HepG2 (cell line): ENCODE data around the gene NDUFAF8. TPM values are rescaled to one million over a fixed set of nuclear protein-coding genes. Genes with fewer than 3 reads are reported as not detected.

Experiments
- HOXA7 ChIP-seq: sonication (generic); formaldehyde crosslinking; IDR thresholded peaks from 2 replicates; pipeline ENCODE4 v1.8.1; 2022; ENCODE audit warnings: mild to moderate bottlenecking, missing genetic modification reagents, moderate library complexity
- KAT2B ChIP-seq: fragments of 150-350 bp; IDR thresholded peaks from 2 replicates; pipeline ENCODE4 v1.6.1; 2014; ENCODE audit warnings: low read depth, low read length, borderline replicate concordance
- MEIS1 ChIP-seq: sonication (generic); formaldehyde crosslinking; IDR thresholded peaks from 2 replicates; pipeline ENCODE4 v1.9.0; 2021; ENCODE audit warnings: mild to moderate bottlenecking, missing genetic modification reagents, moderate library complexity, borderline replicate concordance
- MIXL1 ChIP-seq: IDR thresholded peaks from 2 replicates; pipeline ENCODE4 v1.6.1; 2016
- MYNN ChIP-seq: sonication (generic); formaldehyde crosslinking; IDR thresholded peaks from 2 replicates; pipeline ENCODE4 v1.4.0; 2020; ENCODE audit warnings: mild to moderate bottlenecking, low read depth, missing genetic modification reagents
- NFE2L1 ChIP-seq: sonication (generic); formaldehyde crosslinking; IDR thresholded peaks from 2 replicates; pipeline ENCODE4 v1.4.0; 2020; ENCODE audit warnings: missing genetic modification reagents, mild to moderate bottlenecking, borderline replicate concordance
- SOX13 ChIP-seq, 3 experiments: fragments of 450-650 bp in 1 of 3; sonication (generic) in 1 of 3; formaldehyde crosslinking in 1 of 3; IDR thresholded peaks in 2 of 3; conservative IDR thresholded peaks in 1 of 3; 2 replicates each; pipeline versions ENCODE4 v1.5.0 to v1.6.1; 2016 to 2020; ENCODE audit warnings: antibody characterized with exemption in 1 of 3, mild to moderate bottlenecking in 1 of 3, missing compliant biosample characterization in 1 of 3, missing genetic modification reagents in 1 of 3, moderate library complexity in 1 of 3
- XRCC5 ChIP-seq: fragments of 200-400 bp; formaldehyde crosslinking; optimal IDR thresholded peaks from 2 replicates; pipeline ENCODE3; 2017; ENCODE audit warnings: mild to moderate bottlenecking, low read length
- ZBTB3 ChIP-seq: sonication (generic); formaldehyde crosslinking; IDR thresholded peaks from 2 replicates; pipeline ENCODE4 v1.4.0; 2020; ENCODE audit warnings: low read depth, mild to moderate bottlenecking, moderate library complexity, missing genetic modification reagents, borderline replicate concordance
- ZEB1 ChIP-seq: IDR thresholded peaks from 2 replicates; pipeline ENCODE4 v1.6.1; 2012; ENCODE audit warnings: mild to moderate bottlenecking, low read depth, inconsistent platforms; ENCODE audit not compliant: insufficient replicate concordance
- ZFP82 ChIP-seq: sonication (generic); formaldehyde crosslinking; IDR thresholded peaks from 2 replicates; pipeline ENCODE4 v1.5.1; 2020; ENCODE audit warnings: mild to moderate bottlenecking, missing genetic modification reagents, borderline replicate concordance
- ZNF274 ChIP-seq: sonication (generic); formaldehyde crosslinking; IDR thresholded peaks from 2 replicates; pipeline ENCODE4 v1.5.1; 2020; ENCODE audit warnings: mild to moderate bottlenecking, missing genetic modification reagents
- ZNF33A ChIP-seq: sonication (generic); formaldehyde crosslinking; IDR thresholded peaks from 2 replicates; pipeline ENCODE4 v1.5.1; 2020; ENCODE audit warnings: missing genetic modification reagents, mild to moderate bottlenecking, moderate library complexity, borderline replicate concordance
- ZNF557 ChIP-seq: sonication (generic); formaldehyde crosslinking; IDR thresholded peaks from 2 replicates; pipeline ENCODE4 v1.4.0; 2020; ENCODE audit warnings: missing genetic modification reagents
- ZNF678 ChIP-seq: sonication (generic); formaldehyde crosslinking; IDR thresholded peaks from 2 replicates; pipeline ENCODE4 v1.4.0; 2020; ENCODE audit warnings: mild to moderate bottlenecking, missing genetic modification reagents
- polyA plus RNA-seq, 8 experiments: library from polyadenylated mRNA; depleted of rRNA in 3 of 8; stranded (reverse) in 7 of 8; unstranded in 1 of 8; fragments of >200 nt; fragmentation: Illumina TruSeq in 4 of 8; extraction: Trizol in 4 of 8; gene quantifications; 2 replicates each; pipeline versions ENCODE4 v1.2.1 to v1.2.3, GENCODE V29; 2011 to 2016; ENCODE audit warnings: low read depth in 4 of 8, missing spikeins in 1 of 8, mixed read lengths in 1 of 8; ENCODE audit not compliant: insufficient read depth in 1 of 8
- total RNA-seq, 5 experiments: library from RNA; depleted of rRNA; stranded (reverse); fragments of >200 nt; fragmentation: Illumina TruSeq; extraction: Trizol; gene quantifications; 2 replicates each; pipeline ENCODE4 v1.2.3, GENCODE V29; 2016; ENCODE audit warnings: low read depth in 1 of 5
- TF ChIP-seq, protein P1 (sequence below): sonication (generic); formaldehyde crosslinking; IDR thresholded peaks from 2 replicates; pipeline ENCODE4 v1.4.0; 2020; ENCODE audit warnings: missing genetic modification reagents
- TF ChIP-seq, protein P2 (sequence below): sonication (generic); formaldehyde crosslinking; IDR thresholded peaks from 2 replicates; pipeline ENCODE4 v1.4.0; 2020; ENCODE audit warnings: missing genetic modification reagents
- TF ChIP-seq, protein P3 (sequence below): IDR thresholded peaks from 2 replicates; pipeline ENCODE4 v1.6.1; 2016; ENCODE audit warnings: low read depth, missing genetic modification reagents, missing compliant biosample characterization

The NDUFAF8 gene
- total and polyA plus RNA-seq, 2 of the 13 experiments (the other 11 are each of a cell fraction or from before 2014, with no cell fraction given): 75.6 to 233 TPM

DNA sequence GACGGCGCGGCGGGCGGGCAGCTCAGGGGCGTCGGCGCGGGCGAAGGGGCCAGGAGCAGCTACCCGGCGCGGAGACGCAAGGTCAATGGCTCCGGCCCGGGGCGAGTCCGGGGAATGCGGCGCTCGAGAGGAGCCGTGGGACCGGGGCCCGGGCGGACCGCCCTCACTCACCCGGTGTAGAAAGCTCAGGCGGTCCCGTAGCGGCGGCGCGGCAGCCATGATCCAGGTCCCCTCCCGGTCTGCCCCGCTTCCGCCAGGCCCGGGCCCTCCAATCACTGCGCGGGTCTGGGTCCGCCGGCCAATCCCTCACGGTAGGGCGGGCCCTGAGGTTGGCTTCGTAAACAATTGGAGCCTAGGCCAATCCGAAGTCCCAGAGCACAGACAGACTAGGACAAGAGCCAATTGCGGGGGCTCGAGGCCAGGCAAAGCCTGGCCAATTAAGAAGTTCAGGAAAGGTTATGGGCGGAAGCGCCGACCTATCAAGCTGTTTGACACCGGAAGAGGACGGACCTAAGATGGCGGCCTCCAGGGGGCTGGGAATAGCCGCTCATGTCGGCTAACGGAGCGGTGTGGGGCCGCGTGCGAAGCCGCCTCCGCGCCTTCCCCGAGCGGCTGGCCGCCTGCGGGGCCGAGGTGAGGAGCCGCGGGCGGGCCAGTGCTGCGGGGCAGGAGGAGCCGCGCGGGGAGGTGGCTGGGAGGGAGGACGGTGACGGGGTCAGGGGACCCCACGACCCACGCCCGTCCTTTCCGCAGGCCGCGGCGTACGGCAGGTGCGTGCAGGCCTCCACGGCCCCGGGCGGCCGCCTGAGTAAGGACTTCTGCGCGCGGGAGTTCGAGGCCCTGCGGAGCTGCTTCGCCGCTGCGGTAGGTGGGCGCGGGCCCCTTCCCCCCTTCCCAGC, at the start of gene NDUFAF8, which contains the start of gene TEPSIN (continued):
- peak; percentile 59; the same call in 1 of the 2 replicates for TF ChIP-seq ZFP82 (CRISPR knock-in tag)
- no peak; the same call in 1 of the 2 replicates for TF ChIP-seq MEIS1 (CRISPR knock-in tag)
- TF ChIP-seq, protein P1, sequence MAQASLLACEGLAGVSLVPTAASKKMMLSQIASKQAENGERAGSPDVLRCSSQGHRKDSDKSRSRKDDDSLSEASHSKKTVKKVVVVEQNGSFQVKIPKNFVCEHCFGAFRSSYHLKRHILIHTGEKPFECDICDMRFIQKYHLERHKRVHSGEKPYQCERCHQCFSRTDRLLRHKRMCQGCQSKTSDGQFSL: no peak
- no peak for TF ChIP-seq ZNF33A (CRISPR knock-in tag)
- TF ChIP-seq XRCC5: peak; percentile 67
- 0 out of 2 replicates have a peak, but pooled peaks have one; percentile 17 for TF ChIP-seq ZNF274 (CRISPR knock-in tag)
- TF ChIP-seq ZBTB3 (CRISPR knock-in tag): 0 out of 2 replicates have a peak, but pooled peaks have one; percentile 47
- no peak for TF ChIP-seq HOXA7 (CRISPR knock-in tag)
- TF ChIP-seq NFE2L1: no peak
- TF ChIP-seq MIXL1 (CRISPR knock-in tag): peak; percentile 73; the same call in 1 of the 2 replicates
- no peak for TF ChIP-seq ZNF557 (CRISPR knock-in tag)
- TF ChIP-seq KAT2B: no peak
- TF ChIP-seq, protein P2, sequence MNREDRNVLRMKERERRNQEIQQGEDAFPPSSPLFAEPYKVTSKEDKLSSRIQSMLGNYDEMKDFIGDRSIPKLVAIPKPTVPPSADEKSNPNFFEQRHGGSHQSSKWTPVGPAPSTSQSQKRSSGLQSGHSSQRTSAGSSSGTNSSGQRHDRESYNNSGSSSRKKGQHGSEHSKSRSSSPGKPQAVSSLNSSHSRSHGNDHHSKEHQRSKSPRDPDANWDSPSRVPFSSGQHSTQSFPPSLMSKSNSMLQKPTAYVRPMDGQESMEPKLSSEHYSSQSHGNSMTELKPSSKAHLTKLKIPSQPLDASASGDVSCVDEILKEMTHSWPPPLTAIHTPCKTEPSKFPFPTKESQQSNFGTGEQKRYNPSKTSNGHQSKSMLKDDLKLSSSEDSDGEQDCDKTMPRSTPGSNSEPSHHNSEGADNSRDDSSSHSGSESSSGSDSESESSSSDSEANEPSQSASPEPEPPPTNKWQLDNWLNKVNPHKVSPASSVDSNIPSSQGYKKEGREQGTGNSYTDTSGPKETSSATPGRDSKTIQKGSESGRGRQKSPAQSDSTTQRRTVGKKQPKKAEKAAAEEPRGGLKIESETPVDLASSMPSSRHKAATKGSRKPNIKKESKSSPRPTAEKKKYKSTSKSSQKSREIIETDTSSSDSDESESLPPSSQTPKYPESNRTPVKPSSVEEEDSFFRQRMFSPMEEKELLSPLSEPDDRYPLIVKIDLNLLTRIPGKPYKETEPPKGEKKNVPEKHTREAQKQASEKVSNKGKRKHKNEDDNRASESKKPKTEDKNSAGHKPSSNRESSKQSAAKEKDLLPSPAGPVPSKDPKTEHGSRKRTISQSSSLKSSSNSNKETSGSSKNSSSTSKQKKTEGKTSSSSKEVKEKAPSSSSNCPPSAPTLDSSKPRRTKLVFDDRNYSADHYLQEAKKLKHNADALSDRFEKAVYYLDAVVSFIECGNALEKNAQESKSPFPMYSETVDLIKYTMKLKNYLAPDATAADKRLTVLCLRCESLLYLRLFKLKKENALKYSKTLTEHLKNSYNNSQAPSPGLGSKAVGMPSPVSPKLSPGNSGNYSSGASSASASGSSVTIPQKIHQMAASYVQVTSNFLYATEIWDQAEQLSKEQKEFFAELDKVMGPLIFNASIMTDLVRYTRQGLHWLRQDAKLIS: no peak
- 0 out of 2 replicates have a peak, but pooled peaks have one; percentile 1 for TF ChIP-seq ZNF678 (CRISPR knock-in tag)
- TF ChIP-seq ZEB1: no peak
- TF ChIP-seq, protein P3, sequence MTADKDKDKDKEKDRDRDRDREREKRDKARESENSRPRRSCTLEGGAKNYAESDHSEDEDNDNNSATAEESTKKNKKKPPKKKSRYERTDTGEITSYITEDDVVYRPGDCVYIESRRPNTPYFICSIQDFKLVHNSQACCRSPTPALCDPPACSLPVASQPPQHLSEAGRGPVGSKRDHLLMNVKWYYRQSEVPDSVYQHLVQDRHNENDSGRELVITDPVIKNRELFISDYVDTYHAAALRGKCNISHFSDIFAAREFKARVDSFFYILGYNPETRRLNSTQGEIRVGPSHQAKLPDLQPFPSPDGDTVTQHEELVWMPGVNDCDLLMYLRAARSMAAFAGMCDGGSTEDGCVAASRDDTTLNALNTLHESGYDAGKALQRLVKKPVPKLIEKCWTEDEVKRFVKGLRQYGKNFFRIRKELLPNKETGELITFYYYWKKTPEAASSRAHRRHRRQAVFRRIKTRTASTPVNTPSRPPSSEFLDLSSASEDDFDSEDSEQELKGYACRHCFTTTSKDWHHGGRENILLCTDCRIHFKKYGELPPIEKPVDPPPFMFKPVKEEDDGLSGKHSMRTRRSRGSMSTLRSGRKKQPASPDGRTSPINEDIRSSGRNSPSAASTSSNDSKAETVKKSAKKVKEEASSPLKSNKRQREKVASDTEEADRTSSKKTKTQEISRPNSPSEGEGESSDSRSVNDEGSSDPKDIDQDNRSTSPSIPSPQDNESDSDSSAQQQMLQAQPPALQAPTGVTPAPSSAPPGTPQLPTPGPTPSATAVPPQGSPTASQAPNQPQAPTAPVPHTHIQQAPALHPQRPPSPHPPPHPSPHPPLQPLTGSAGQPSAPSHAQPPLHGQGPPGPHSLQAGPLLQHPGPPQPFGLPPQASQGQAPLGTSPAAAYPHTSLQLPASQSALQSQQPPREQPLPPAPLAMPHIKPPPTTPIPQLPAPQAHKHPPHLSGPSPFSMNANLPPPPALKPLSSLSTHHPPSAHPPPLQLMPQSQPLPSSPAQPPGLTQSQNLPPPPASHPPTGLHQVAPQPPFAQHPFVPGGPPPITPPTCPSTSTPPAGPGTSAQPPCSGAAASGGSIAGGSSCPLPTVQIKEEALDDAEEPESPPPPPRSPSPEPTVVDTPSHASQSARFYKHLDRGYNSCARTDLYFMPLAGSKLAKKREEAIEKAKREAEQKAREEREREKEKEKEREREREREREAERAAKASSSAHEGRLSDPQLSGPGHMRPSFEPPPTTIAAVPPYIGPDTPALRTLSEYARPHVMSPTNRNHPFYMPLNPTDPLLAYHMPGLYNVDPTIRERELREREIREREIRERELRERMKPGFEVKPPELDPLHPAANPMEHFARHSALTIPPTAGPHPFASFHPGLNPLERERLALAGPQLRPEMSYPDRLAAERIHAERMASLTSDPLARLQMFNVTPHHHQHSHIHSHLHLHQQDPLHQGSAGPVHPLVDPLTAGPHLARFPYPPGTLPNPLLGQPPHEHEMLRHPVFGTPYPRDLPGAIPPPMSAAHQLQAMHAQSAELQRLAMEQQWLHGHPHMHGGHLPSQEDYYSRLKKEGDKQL: 0 out of 2 replicates have a peak, but pooled peaks have one; percentile 15
- no peak; the same call in 1 of the 2 replicates for TF ChIP-seq MYNN (CRISPR knock-in tag)
- no peak for TF ChIP-seq SOX13 (IDR thresholded peaks at IDR 0.05)
- TF ChIP-seq SOX13 (CRISPR knock-in tag; conservative IDR thresholded peaks at IDR 0.05 in 1 of 2, IDR thresholded peaks at IDR 0.05 in 1 of 2): peak in 1 of 2 experiments; percentile 7; a peak in 2 of 4 replicates
